OCI-LY1 (cell line): ENCODE results near the gene OR2V1.

Source experiments
- CTCF ChIP-seq: fragments of 200-600 bp; sonication (generic), shearing (Covaris generic); IDR thresholded peaks from 2 replicates; pipeline ENCODE4 v1.5.1; 2017; ENCODE audit warnings: mild to moderate bottlenecking, antibody characterized with exemption, low read length, moderate library complexity, mixed read lengths
- EZH2 ChIP-seq: fragments of 200-600 bp; sonication (generic), shearing (Covaris generic); IDR thresholded peaks from 2 replicates; pipeline ENCODE4 v1.8.0; 2017; ENCODE audit warnings: borderline replicate concordance, mixed run types, mild to moderate bottlenecking, antibody characterized with exemption, low read length, moderate library complexity, mixed read lengths

DNA sequence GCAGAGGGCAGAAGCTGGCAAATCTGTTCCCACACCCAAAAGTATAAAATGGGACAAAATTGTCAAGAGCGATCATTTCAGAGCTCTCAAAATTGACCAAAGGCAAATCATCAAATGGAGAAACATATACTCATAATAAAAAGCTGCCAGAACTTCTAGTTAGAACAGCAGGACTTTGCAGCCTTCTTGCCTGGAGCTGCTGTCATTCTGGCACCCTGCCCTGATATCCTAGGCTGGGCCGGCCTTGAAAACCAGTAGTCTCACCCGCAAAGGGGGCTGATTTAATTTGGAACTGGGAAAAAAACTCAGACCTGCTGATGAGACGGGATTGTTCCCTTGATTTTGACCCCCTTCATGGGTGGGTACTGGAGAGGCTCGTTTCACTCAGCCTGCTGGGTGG lies 18.5 kb downstream of the OR2V1 start:
- TF ChIP-seq CTCF (no peak), EZH2 (no peak)
